Fibroblast of lung (primary cell): ENCODE data around the gene TSPYL2.

Experiments used
- EZH2 ChIP-seq: IDR thresholded peaks from 2 replicates; pipeline ENCODE4 v1.5.1; 2012; ENCODE audit warnings: low read length, control low read depth, mild to moderate bottlenecking; ENCODE audit errors: missing control alignments
- TF ChIP-seq, protein P1 (sequence below), 2 donors: IDR thresholded peaks in 1 of 2; conservative IDR thresholded peaks in 1 of 2; 1 replicate in 1 of 2; 2 replicates in 1 of 2; pipeline ENCODE4 v1.5.1; 2011 to 2012; ENCODE audit warnings: low read length in 2 of 2, control low read depth in 1 of 2, inconsistent platforms in 1 of 2, low read depth in 1 of 2, mild to moderate bottlenecking in 1 of 2

DNA sequence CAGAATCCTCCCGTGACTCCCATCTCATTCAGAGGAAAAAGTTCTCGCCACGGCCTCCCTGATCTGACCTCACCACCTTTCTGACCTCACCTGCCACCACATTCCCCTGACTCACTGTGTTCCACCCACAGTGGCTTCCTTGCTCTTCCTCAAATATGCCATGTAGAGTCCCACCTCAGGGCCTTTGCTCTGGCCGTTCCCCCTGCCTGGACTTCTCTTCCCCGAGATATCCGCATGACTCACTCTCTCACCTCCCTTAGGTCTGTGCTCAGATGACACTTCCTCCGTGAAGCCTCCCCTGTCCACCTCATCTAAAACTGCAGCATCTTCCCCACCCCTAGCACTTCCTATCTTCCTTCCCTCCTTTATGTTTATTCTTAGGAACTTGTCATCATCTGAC lies 7.2 kb upstream of the TSPYL2 start:
- no peak for TF ChIP-seq EZH2
- TF ChIP-seq, protein P1, sequence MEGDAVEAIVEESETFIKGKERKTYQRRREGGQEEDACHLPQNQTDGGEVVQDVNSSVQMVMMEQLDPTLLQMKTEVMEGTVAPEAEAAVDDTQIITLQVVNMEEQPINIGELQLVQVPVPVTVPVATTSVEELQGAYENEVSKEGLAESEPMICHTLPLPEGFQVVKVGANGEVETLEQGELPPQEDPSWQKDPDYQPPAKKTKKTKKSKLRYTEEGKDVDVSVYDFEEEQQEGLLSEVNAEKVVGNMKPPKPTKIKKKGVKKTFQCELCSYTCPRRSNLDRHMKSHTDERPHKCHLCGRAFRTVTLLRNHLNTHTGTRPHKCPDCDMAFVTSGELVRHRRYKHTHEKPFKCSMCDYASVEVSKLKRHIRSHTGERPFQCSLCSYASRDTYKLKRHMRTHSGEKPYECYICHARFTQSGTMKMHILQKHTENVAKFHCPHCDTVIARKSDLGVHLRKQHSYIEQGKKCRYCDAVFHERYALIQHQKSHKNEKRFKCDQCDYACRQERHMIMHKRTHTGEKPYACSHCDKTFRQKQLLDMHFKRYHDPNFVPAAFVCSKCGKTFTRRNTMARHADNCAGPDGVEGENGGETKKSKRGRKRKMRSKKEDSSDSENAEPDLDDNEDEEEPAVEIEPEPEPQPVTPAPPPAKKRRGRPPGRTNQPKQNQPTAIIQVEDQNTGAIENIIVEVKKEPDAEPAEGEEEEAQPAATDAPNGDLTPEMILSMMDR (conservative IDR thresholded peaks at IDR 0.05 in 1 of 2, IDR thresholded peaks at IDR 0.05 in 1 of 2; ENCODE audit: low read depth in 1 of 2, low read length in 2 of 2): no peak
